NCI-H1105 (cell line): ENCODE results near the gene AKT3.
A peak's percentile ranks its signal among the peaks of the same experiment; 100 is the strongest.
"Not testable (repeated sequence)": the region's sequence is repeated elsewhere in the genome, so short reads cannot be mapped to it uniquely, and the experiment has no call there.

Experiments used
- DNase-seq: peaks from one replicate; lab custom pipeline; 2025; lab: John Stamatoyannopoulos, UW

The AKT3 gene

DNA sequence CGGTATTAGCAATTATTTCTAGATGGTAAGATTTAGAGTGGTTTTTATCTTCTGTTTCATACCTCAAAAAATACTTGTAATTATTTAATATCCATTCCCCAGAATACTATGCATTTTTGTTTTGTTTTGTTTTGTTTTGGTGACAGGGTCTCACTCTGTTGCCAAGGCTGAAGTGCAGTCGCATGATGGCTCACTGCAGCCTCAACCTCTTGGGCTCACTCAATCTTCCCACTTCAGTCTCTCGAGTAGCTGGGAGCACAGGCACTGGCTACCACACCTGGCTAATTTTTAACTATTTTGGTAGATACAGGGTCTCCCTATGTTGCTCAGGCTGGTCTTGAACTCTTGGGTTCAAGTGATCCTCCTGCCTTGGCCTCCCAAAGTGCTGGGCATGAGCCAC is 252.7 kb downstream of the AKT3 start:
- DNase-seq: no peak

GRCh38 chr1:243596431-243597062 is 253.5 kb downstream of the AKT3 start:
- no peak for DNase-seq

GRCh38 chr1:243595527-243596210 is 254.4 kb downstream of the AKT3 start:
- DNase-seq: no peak

DNA sequence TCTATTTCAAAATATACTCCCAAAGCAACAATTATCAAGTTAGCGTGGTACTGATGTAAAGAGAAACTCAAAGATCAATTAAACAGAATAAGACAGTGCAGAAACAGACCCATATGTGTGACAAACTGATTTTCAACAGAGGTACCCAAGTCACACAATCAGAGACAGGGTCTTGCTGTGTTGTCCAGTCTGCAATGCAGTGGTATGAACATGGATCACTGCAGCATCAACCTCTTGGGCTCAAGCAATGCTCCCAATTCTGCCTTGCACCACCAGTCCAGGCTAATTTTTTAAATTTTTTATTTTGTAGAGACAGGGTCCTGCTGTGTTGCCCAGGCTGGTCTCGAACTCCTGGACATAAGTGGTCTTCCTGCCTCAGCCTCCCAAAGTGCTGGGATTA is 255.6 kb downstream of the AKT3 start:
- DNase-seq: no peak

DNA sequence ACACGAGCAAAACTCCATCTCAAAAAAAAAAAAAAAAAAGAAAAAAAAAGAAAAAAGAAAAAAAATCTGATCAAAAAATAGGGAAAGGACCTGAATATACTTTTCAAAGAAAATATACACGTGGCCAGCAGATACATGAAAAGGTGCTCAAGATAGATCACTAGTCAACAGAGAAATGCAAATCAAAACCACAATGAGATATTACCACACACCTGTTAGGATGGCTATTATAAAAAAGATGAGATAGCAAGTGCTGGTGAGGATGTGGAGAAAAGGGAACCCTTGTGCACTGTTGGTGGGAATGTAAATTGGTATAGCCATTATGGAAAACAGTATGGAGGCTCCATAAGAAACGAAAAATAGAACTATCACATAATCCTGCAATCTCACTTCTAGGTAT is 260.8 kb downstream of the AKT3 start:
- not testable (repeated sequence) for DNase-seq

DNA sequence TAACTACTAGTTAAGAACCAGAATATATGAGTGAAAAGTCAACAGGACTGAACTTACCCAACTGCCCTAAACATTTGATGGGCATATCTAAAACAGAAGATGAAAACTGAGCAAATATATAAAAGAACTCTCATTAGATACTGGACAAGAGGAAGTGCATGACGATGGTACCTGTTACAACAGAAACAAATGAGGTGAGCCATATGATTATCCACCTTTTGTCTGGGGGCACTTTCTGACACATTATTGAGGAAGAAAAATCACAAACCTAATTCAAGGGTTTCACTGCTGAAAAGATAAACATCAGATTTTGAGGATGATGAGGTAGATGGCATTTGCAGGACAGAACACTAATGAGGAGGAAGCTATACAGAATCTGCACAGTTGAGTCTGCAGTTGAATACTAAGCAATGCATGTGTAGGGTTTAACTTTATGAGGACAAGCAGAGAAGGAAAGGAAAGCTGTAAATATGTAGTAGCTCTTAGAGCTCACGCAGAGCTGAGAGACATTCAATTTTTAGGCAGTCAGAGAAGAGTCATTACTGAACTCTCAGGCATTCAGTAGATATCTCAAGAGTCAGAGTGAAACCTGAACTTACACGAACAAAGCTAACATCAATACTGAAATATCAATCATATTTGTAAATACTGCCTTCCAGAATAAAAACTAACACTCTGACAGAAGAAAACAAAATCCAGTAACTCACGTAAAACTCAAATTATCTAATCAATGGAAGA is 262.1 kb downstream of the AKT3 start:
- DNase-seq: no peak

DNA sequence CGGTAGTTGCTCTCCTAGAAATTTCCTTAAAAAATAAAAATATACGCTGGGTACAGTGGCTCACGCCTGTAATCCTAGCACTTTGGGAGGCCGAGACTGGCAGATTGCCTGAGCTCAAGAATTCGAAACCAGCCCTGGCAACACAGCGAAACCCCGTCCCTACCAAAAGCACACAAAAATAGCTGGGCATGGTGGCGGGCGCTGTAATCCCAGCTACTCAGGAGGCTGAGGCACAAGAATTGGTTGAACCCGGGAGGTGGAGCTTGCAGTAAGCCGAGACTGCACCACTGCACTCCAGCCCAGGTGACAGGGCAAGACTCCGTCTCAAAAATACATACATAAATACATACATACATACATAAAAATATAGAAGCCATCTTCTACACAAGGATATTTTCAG is 262.8 kb downstream of the AKT3 start:
- no peak for DNase-seq

DNA sequence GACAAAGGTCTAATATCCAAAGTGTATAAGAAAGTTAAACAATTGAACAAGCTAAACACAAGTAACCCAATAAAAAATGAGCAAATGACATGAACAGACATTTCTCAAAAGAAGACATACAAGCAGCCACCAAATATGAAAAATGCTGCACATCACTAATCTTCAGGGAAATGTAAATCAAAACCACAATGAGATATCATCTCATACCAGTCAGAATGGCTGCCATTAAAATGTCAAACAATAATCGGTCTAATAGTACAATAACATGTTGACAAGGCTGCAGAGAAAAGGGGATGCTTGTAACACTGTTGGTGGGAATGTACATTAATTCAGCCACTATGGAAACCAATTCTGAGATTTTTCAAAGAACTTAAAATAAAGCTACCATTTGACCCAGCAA is 264.1 kb downstream of the AKT3 start:
- no peak for DNase-seq

- no peak for DNase-seq
These were observed 267.7 kb downstream of the AKT3 start for GRCh38 chr1:243582326-243582725.

DNA sequence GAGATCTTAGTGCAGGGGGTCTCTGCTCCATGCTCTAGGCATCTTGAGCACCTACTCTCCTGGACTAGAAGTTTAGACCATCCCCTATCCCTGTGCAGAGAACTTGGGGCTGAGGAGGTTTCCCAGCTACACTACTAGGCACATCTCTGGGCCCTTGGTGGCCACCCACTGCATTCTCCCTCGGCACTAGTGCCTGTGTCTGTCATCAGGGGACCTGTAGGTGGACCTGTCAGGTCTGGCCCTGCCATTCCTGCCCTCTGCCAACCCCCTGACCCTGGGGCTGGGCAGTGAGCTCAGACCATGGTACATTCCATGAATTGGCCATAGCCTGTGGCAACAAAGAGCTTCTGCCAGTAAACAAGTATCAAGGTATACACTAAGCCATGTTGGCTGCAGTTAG is 269.1 kb downstream of the AKT3 start:
- no peak for DNase-seq

GRCh38 chr1:243580072-243580471 is 270.0 kb downstream of the AKT3 start:
- no peak for DNase-seq

- peak; percentile 46 for DNase-seq
These were observed 275.0 kb downstream of the AKT3 start for GRCh38 chr1:243575070-243575469.

DNA sequence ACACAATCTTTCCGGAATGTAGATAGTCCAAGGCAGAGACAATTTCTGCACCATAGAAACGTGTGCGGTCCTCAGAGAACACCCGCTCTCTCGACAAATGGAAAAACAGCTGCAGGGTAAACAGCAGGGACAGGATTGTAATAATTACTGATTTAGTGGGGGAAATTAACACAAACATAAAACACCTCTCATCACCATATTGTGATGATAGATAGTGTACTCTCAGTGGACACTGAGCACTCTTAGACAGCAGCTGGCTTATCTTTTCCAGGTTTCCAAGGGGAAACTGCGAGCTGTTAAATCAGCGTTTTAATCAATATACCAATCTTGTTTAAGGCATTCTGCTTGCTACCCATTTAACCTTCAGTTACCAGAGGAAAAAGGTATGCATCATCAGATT is 277.1 kb downstream of the AKT3 start:
- DNase-seq: no peak

- no peak for DNase-seq
These were observed 281.2 kb downstream of the AKT3 start for GRCh38 chr1:243568793-243569192.

DNA sequence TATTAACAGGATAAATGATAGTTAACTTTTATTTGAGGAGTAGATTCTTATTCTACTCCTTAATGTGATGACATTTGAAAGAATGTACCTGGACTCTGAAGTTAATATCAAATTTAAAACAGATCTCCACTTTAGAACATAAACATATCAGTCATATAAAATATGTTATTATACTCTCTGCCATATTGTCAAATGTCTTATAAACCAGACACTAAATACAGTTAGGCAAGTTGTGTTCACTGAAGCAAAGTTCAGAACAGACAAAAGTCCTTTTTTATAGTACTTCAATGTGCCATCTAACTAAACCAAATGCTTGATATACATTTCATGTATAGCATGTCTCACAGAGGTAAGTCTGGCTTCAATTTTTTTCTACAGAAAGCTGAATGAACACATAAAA is 285.2 kb downstream of the AKT3 start:
- no peak for DNase-seq

GRCh38 chr1:243563732-243564131 is 286.3 kb downstream of the AKT3 start:
- DNase-seq: no peak

- DNase-seq: no peak
These were observed 287.6 kb downstream of the AKT3 start for GRCh38 chr1:243562473-243562872.

DNA sequence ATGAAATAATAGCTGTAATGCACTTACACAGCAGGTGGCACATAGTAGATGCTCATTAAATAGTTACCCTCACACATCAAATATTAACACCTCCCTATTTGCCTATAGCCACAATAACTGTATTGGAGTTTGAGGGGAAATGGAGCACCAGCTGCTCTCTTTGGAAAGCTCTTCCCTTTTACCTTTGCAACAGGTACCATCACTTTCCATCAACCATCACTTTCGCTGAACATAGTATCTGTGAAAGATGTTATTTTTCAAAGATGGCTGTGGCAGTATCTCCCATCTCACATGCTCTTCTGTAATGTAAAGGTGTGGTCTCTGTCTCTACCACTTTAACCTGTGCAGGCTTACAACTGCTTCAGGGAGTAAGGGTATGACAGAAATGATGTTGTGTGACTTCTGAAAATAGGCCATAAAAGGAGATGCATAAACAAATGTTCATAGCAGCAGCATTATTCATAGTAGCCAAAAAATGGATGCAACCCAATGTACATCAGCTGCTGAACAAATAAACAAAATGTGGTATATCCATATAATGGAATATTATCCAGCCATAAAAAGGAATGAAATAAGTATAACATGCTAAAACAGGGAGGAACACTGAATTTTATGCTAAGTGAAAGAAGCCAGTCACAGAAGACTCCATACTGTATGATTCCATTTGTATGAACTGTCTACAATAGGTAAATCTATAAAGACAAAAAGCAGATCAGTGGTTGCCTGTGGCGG is 288.3 kb downstream of the AKT3 start:
- no peak for DNase-seq

DNA sequence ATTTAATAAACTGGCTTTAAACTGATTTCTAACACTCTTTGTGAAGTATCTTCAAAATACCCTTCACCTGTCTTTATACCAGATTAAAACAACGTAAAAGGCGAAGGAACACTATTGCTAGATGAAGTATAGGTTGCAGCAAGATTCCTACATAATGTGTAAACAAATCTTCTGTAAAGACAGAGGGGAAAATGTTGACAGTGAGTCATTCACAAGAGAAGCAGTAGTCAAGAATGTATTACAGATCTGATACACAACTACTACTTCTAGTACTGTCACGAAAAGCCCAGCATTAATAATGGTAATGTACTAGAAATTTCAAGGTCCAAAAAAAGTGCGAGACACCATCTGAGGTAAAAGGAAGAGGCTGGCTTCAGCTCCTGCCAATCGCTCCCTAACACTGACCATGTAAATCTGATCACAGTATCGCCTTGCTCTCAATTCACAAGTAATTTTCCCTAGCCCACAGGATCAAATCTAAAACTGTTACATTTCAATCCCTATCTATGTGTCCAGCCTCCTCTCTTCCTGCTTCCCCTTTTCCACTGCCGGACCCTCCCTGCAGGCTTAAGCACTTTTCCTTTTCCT is 290.4 kb downstream of the AKT3 start:
- no peak for DNase-seq

GRCh38 chr1:243558576-243558975 is 291.5 kb downstream of the AKT3 start:
- DNase-seq: no peak

DNA sequence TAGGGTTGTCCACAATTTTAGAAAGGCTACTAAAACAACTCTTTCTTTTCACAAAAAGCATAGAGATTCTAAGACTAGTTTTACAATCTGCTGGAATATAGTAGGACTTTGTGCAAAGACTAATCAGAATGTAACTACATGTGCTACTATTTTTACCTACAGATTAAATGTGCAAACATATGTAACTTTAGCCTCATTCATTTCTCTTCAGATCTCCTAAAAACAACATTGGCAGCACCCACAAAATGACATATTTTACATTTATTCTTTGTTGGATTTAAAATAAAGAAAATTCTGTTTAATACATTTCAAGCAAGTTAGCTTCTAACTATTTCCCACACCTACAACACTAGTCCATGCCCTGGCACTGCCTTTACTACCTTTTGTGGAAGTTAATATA is 292.2 kb downstream of the AKT3 start:
- DNase-seq: no peak

GRCh38 chr1:243554686-243555085 is 295.4 kb downstream of the AKT3 start:
- DNase-seq: no peak
